ENCODE measurements around the gene MUCL3.

Gene MUCL3

DNA sequence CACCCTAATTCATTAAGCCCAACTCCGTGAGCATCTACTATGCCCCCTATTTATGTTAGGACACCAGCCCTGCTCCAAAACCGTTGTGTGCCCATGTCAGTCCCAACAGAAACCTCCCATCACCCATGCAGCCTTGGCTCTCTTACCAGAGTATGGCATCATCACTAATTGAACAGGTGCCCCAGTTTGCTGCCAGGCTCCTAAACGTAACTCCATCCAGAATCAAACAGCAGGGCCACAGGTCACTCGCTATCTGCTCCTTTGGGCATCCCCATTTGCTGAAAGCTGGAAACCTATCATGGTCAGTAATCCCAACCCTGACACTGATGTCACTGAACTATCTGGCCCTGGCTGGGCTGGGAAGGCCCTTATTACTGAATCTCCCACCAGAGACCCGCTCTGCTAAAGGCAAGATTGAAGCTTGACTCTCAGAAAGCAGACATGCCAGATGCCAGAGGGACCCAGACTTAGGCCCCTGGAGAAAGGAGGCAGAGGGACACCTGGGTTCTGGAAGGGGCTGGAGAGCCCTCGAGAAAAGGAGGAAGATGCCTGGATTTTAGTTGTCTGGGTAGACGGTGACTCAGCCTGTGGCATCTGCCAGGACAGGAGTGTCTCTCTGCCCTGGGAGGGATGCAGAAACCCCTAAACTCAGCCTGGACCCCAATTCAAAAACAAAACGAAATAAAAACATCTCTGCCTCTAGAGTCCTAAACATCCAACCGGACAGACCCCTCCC is 14.0 kb downstream of the MUCL3 start:
- no peak for DNase-seq (ENCODE audit: low read depth)
- TF ChIP-seq, protein P1, sequence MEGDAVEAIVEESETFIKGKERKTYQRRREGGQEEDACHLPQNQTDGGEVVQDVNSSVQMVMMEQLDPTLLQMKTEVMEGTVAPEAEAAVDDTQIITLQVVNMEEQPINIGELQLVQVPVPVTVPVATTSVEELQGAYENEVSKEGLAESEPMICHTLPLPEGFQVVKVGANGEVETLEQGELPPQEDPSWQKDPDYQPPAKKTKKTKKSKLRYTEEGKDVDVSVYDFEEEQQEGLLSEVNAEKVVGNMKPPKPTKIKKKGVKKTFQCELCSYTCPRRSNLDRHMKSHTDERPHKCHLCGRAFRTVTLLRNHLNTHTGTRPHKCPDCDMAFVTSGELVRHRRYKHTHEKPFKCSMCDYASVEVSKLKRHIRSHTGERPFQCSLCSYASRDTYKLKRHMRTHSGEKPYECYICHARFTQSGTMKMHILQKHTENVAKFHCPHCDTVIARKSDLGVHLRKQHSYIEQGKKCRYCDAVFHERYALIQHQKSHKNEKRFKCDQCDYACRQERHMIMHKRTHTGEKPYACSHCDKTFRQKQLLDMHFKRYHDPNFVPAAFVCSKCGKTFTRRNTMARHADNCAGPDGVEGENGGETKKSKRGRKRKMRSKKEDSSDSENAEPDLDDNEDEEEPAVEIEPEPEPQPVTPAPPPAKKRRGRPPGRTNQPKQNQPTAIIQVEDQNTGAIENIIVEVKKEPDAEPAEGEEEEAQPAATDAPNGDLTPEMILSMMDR (IDR thresholded peaks at IDR 0.05; ENCODE audit: low read depth, low read length, missing control alignments): no peak
- peak overlapping the region; percentile 54 for H3K4me3 ChIP-seq (ENCODE audit: low read depth, low read length)

DNA sequence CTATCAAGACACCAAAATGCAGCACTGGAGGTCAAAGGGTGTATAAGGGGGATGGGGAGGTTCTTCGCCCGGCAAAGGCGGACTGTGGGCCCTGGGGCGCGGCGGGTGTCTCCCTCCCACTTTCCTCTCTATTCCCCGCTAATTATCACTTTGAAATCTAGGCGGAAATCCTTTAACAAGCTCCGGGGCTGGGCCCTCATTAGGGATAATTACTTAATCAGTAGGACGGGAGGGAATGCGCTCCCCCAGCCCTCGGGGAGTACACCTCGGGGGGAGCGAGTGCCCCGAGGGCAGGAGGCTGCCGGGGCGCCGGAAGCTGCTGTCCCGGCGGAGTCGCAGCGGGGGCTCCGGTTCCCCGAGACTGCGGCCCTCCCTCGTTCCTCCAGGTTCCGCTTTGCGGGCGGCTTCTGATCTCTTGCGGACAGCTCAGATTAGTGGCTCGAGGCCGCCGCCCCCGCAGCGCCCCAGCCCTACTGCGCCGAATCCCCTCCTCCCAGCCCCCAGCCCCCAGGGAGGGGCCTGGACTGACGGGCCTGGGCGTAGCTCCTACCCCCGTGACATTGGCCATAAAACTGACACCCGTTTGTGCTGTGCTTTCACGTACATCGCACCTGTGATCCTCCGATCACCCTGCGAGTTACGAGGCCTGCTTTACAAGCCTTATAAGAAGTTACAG is 14.7 kb downstream of the MUCL3 start:
- DNase-seq (ENCODE audit: low read depth): peak; percentile 12
- TF ChIP-seq, protein P1 (IDR thresholded peaks at IDR 0.05; ENCODE audit: low read depth, low read length, missing control alignments): no peak
- H3K4me3 ChIP-seq (ENCODE audit: low read depth, low read length): peak overlapping the region; percentile 54

DNA sequence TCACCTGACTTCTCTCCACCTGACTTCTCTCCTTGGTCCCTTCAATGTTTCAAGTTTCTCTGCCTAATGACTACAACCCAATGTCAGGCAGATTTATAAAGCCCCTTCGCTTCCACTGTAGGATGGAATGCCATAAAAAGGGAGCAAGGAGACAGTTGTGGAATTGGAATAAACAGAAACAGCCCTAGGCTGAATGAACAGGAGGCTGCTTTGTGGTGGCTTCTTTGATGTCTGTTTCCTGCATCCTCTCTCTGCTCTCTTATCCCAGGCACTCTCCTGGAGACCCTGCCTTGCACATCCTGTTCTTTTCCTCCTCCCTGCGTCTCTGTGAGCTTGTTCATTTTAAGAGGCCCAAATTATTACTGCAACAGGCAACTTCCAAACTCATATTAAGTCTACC is 16.9 kb downstream of the MUCL3 start:
- TF ChIP-seq, protein P1 (IDR thresholded peaks at IDR 0.05; ENCODE audit: low read depth, low read length, missing control alignments): no peak
- H3K4me3 ChIP-seq (ENCODE audit: low read depth, low read length): no peak overlapping the region
- no peak for DNase-seq (ENCODE audit: low read depth)

DNA sequence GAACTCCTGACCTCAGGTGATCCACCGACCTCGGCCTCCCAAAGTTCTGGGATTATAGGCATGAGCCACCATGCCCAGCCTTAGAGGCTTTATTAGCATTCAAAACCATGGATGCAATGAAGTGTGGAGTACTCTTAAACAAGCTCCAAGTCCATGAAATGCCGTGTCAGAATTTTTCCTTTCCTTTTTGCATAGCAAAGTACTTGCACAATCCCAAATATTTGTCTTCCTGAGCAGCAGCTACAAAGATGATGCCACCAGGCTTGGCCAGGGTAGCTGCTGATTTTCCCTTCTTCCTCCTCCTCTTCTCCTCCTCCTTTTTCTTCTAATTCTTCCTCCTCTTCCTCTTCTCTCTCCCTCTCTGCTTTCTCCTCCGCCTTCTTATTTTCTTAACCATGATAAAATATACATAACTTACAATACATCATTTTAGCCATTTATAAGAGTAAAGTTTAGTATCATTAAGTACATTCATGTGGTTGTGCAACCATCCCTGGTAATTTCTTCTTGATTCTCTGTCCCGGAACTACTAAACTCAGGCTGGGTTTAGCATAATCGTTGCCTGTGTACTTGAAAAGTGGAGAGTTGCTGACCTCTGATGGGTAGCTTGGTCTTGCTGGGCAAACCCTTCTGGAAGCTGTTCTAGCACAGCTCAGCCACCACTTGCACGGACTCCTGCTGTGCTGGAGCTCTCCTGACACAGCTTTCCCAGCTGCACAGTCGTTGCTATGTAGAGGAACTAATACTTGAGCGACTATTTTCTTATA is 20.3 kb downstream of the MUCL3 start:
- TF ChIP-seq, protein P1 (IDR thresholded peaks at IDR 0.05; ENCODE audit: low read depth, low read length, missing control alignments): no peak
- H3K4me3 ChIP-seq (ENCODE audit: low read depth, low read length): no peak overlapping the region
- DNase-seq (ENCODE audit: low read depth): no peak

DNA sequence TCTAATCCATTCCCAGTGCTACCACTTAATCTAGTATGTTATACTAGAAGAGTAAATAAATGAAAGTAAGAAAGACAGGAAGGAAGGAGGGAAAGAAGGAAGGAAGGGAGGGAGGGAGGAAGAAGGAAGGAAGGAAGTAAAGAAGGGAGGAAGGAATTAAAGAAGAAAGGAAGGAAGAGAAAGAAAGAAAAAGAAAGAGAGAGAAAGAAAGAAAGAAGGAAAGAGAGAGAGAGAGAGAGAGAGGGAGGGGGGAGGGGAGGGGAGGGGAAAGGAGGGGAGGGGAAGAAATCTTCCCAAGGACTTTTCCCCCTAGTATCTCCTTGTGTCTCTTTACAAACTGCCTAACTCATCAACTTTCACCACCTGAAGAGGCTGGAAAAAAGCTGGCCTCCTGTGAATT is 21.9 kb downstream of the MUCL3 start:
- TF ChIP-seq, protein P1 (IDR thresholded peaks at IDR 0.05; ENCODE audit: low read depth, low read length, missing control alignments): no peak
- H3K4me3 ChIP-seq (ENCODE audit: low read depth, low read length): no peak overlapping the region
- DNase-seq (ENCODE audit: low read depth): no peak

DNA sequence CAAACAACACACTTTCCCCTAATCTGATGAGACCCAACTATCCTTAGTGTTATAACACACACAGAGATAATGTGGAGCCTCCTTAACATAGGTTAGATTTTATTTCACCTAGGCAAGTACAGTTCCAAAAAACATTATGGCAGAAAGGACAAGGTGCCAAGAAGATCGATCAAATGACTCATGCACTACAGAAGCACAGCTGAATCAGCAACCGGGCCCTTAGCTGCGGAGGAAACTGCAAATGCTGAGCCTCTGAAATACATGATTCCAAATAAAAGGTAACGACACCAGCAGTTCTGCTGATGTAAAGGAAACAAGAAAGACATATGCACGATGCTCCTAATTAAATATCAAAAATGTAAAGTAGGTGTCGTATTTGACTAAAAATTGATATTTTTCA is 22.9 kb downstream of the MUCL3 start:
- DNase-seq (ENCODE audit: low read depth): no peak
- H3K4me3 ChIP-seq (ENCODE audit: low read depth, low read length): no peak overlapping the region
- TF ChIP-seq, protein P1 (IDR thresholded peaks at IDR 0.05; ENCODE audit: low read depth, low read length, missing control alignments): no peak

All from GM12864 (cell line).